Hypothalamus (tissue), 51 donors: Measurements from ENCODE around the gene ADORA1.

Experiments
- DNase-seq, 51 donors: peaks; one replicate each; lab custom pipeline; 2025; lab: John Stamatoyannopoulos, UW

ADORA1 gene

DNA sequence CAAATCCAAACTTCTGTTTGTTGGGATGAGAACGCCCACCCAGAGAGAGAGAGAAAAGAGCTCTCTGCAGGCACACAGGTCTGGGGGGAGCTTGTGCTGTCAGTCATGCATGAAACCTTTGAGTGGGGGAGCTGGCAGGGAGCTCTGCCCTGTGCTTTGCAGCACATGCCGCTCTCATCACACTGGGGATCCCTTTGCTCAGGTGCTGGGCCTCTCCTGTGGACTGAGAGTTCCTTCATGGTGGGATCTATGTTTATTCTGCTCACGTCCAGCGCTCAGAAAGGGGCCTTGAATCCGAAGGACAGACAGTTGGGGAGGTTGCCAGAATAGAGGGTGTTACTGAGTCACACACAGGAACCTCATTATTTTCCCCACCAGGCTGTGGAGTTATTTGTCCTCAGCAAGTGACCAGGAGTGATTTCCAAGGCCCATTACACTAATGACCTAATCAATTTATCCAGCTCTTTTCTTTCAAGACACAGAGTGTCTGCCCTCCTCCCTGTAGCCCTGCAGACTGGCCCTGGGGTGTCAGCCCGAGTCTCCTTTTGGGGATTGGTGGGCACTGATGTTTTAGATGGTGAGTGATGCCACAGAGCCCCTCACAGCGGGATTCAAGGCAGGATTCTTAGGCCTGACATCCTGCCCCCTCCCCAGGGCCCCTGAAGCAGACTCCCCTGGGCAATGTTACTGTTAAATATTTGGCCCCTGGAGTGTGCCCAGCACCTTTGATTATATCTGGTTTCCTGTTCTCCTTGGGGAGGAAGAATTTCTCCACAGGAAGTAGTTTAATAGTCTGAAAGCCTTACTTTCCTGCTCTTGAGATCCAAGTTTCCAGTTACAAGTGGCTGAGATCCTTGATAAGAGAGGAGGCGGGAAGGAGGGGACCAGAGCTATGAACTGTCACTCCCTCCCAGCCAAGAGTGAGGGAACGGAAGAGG is 25.8 kb downstream of the ADORA1 start:
- peak in 14 of 51 donors; percentile 32 to 72 (median 48) for DNase-seq

DNA sequence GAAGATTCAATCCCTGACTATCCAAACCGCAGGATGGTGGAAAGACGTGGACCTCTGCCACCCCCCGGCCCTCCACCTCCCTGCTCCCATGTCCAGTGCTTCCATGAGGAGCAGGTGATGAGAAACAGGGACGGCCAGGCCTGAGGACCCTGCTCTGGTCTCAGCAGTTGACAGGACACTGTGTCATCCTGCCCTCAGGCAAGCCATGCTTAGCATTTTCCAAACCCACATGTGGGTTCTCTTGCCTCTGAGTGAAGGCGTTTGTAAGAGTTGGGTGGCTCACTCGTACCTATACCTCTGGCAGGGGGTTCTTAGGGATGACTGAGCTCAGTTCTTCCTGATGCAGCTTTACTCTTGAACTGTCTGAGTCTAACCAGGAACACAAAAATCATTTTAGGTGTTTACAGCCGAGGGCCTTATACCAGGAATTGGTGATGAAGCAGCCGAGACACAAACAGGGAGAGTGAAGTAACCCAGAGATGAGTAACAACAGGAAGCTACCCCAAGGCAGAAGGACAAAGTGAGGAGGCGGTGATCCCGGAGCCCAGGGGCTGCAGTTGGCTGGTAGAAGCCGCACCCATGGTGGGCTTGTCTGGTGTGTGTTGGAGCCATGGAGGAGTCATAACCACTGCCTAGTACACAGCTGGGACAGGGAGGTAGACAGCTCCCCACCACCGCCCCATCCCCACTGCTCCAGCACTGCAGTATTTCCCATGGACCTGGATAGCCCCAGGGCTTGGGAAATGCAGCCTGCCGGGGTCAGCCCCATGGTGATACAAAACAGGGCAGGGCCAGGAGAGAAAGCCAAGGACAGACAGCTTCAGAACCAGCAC is 26.7 kb downstream of the ADORA1 start:
- no peak for DNase-seq

DNA sequence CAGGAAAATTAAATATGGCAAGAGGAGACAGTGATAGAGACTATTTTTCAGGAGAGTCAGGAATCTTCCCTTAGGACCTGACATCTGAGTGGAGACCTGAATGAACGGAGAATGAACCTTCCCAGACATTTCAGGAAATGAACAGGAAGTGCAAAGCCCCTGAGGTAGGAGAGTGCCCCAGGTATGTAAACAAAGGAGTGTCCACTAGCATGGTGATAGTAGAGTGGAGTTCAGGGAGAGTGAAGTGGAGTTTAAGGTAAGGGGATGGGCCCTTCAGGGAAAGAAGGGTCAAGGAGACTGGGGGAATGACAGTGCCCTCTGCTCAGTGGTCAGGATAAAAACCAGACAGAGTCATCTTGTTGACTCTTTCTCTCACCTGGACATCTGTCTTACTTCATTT is 28.8 kb downstream of the ADORA1 start:
- DNase-seq: no peak

DNA sequence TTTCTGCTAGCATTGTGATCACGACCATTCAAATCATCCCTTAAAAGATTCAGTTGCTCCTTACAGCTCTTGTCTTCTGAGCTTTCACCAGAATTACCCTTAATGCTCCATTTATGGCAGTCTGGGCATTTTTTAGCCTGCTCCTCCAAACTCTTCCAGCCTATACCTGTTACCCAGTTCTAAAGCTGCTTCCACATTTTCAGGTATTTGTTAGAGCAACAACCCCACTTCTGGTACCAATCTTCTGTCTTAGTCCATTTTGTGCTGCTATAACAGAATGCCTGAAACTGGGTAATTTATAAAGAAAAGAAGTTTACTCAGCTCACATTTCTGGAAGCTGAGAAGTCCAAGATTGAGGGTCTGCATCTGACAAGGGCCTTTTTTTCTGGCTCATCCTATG is 30.9 kb downstream of the ADORA1 start:
- DNase-seq: no peak

- DNase-seq: no peak
Measured at GRCh38 chr1:203158960-203159665, 31.6 kb downstream of the ADORA1 start.

GRCh38 chr1:203159844-203160243 is 32.3 kb downstream of the ADORA1 start:
- DNase-seq: peak in 9 of 51 donors; percentile 17 to 43 (median 29)

DNA sequence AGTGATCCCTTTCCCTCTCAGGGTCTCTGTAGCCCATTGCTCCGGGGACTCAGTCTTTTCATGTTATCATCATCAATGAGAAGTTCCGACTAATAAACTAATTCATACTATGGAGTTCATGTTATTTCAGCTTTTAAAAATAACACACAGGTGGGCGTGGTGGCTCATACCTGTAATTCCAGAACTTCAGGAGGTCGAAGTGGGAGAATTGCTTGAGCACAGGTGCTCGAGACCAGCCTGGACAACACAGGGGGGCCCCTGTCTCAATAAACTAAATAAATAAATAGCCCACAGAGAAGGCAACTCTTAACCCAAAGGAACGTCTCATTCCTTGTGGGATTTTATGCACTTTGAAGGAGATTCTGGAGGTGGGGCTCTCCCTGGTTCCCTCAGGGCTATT is 33.6 kb downstream of the ADORA1 start:
- no peak for DNase-seq

DNA sequence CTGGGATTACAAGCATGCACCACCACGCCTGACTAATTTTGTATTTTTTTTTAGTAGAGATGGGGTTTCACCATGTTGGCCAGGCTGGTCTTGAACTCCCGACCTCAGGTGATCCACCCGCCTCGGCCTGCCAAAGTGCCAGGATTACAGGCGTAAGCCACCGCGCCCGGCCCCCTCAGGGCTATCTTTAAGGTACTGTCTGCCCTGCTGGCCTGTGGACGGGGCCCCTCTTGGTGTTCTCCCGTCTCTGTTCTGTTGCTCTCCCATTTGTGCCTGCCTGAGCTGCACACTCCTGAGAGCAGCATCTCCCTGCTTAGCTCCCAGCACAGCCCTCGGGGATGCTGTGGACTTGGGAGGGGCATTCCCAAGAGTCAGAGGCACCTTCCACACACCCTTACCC is 34.2 kb downstream of the ADORA1 start:
- DNase-seq: no peak

DNA sequence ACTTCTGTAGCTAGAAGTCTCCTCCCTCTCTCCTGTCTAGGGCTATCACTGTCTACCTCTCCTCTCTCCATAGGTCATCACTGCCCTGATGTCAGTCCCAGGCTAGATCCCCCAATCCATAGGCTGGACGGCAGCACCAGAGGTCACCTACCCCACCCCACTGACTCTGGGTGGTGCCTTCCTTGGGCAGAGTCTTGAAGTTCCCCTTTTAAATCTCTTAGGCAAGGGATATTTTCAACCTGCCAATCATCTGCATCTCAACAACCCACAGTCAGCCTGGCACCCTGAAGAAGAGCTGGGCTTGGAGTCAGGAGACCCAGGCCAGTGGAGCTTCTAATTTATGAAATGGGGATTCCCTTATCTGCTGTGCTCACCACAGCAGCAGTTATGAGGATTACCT is 34.9 kb downstream of the ADORA1 start:
- DNase-seq: no peak

DNA sequence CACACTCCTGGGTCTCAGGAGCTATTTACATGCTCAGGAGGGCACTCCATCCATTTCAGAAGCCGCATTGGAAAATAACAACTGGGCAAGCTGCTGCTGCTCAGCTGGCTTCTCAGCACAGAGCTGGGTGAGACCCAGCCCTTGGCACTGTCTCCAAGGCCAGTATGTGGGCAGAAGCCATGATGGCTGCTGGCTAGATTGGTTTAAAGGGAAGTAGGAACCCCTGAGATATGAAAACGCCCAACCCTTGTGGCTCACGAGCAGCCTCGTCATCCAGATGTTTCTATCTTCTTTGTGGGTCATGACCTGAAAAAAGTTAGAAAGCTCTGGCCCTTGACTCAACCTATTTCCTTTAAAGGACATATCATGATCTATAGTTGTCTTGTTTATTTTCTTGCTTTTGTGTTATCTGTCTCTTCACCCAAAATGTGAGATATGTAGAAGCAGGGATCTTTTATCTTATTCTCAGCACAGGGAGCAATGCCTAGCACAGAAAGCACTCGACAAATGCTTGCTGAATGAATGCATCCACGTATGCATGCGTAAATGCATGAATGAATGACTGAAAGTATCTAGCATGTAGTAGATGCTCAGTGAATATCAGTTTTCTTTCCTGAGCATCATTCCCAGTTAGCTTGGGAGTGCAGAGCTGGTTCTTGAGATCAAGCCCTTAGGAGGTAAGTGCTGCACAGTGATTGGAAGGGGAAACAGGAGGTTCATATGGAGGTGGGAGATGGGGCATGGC is 36.5 kb downstream of the ADORA1 start:
- DNase-seq: peak in 18 of 51 donors; percentile 18 to 74 (median 42)

- DNase-seq: no peak
Measured at GRCh38 chr1:203165101-203165799, 37.7 kb downstream of the ADORA1 start.

GRCh38 chr1:203165800-203166161 is 38.3 kb downstream of the ADORA1 start:
- DNase-seq: no peak

DNA sequence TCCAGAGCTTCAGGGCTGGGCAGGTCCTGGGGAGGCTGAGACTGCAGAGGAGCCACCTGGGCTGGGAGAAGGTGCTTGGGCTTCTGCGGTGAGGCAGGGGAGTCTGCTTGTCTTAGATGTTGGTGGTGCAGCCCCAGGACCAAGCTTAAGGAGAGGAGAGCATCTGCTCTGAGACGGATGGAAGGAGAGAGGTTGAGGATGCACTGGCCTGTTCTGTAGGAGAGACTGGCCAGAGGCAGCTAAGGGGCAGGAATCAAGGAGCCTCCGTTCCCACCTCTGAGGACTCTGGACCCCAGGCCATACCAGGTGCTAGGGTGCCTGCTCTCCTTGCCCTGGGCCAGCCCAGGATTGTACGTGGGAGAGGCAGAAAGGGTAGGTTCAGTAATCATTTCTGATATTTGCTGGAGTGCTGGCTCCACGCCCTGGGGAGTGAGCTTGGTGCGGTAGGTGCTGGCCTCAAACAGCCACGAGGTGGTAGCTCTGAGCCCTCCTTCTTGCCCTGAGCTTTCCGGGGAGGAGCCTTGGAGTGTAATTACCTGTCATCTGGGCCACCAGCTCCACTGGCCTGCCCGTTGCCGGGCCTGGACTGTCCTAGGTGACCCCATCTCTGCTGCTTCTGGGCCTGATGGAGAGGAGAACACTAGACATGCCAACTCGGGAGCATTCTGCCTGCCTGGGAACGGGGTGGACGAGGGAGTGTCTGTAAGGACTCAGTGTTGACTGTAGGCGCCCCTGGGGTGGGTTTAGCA is 38.8 kb downstream of the ADORA1 start:
- peak in 1 of 51 donors; percentile 21 for DNase-seq

GRCh38 chr1:203167026-203167912 is 39.7 kb downstream of the ADORA1 start:
- peak in 3 of 51 donors; percentile 21 to 46 (median 27) for DNase-seq

GRCh38 chr1:203167913-203168200 is 40.3 kb downstream of the ADORA1 start:
- no peak for DNase-seq

- DNase-seq: no peak
Measured at GRCh38 chr1:203168256-203168786, 40.8 kb downstream of the ADORA1 start.

- DNase-seq: no peak
Measured at GRCh38 chr1:203168991-203169390, 41.5 kb downstream of the ADORA1 start.
